Measurements from ENCODE around the gene TMEM131L. TPM values are rescaled to one million over a fixed set of nuclear protein-coding genes. Genes with fewer than 3 reads are reported as not detected.

TMEM131L gene
- total RNA-seq, 2 experiments from 2014 or later = 37.6 to 41.6 TPM

- CTCF ChIA-PET = interaction anchor here (3.9 kb wide), 1 partner anchor 147 kb away, joined by 16 read pairs; no protein-coding TSS in a partner anchor
- Mint-ChIP-seq H3K9me3 (no peaks in the 10 kb centered on the region), H3K27me3 (ENCODE audit: low read depth) (no peaks in the 10 kb centered on the region), H3K4me1 (ENCODE audit: low read depth) (peaks cover 56% of the 10 kb centered on the region), H3K27ac (peak overlapping the region; percentile 8), H3K36me3 (ENCODE audit: low read depth) (peaks cover 17% of the 10 kb centered on the region), H3K4me3 (no peak overlapping the region)
- intact Hi-C loops (cut with micrococcal nuclease) = no loop called here
- DNase-seq = no peak
Observed at GRCh38 chr4:153579410-153579809, 113.2 kb downstream of the TMEM131L start.

GRCh38 chr4:153579872-153580271 is 113.7 kb downstream of the TMEM131L start:
- Mint-ChIP-seq H3K36me3 (ENCODE audit: low read depth) (peaks cover 17% of the 10 kb centered on the region), H3K9me3 (no peaks in the 10 kb centered on the region), H3K27me3 (ENCODE audit: low read depth) (no peaks in the 10 kb centered on the region), H3K4me1 (ENCODE audit: low read depth) (peaks cover 55% of the 10 kb centered on the region), H3K4me3 (no peak overlapping the region), H3K27ac (no peak overlapping the region)
- DNase-seq = no peak
- intact Hi-C loops (cut with micrococcal nuclease) = no loop called here
- CTCF ChIA-PET = no interaction called here

- CTCF ChIA-PET = interaction anchor here (0.6 to 1.9 kb wide), 7 partner anchors 11 to 237 kb away, joined by 3 to 8 read pairs (median 5); no protein-coding TSS in a partner anchor
- no peak overlapping the region for H3K27ac Mint-ChIP-seq
- DNase-seq = no peak
- H3K4me1 Mint-ChIP-seq (ENCODE audit: low read depth) = peaks cover 39% of the 10 kb centered on the region
- intact Hi-C loops (cut with micrococcal nuclease) = loop anchor here (2.0 kb wide), 1 partner anchor 14 kb away; no protein-coding TSS in a partner anchor
- no peaks in the 10 kb centered on the region for H3K27me3 Mint-ChIP-seq (ENCODE audit: low read depth)
- peaks cover 24% of the 10 kb centered on the region for H3K36me3 Mint-ChIP-seq (ENCODE audit: low read depth)
- no peaks in the 10 kb centered on the region for H3K9me3 Mint-ChIP-seq
- H3K4me3 Mint-ChIP-seq = no peak overlapping the region
Observed at GRCh38 chr4:153582954-153583702, 117.0 kb downstream of the TMEM131L start.

- no peaks in the 10 kb centered on the region for H3K27me3 Mint-ChIP-seq (ENCODE audit: low read depth)
- intact Hi-C loops (cut with micrococcal nuclease) = no loop called here
- peaks cover 32% of the 10 kb centered on the region for H3K36me3 Mint-ChIP-seq (ENCODE audit: low read depth)
- CTCF ChIA-PET = interaction anchor here (0.5 to 1.9 kb wide), 4 partner anchors 9 to 141 kb away, joined by 3 to 5 read pairs (median 4); no protein-coding TSS in a partner anchor
- no peak overlapping the region for H3K4me3 Mint-ChIP-seq
- H3K4me1 Mint-ChIP-seq (ENCODE audit: low read depth) = peaks cover 37% of the 10 kb centered on the region
- H3K9me3 Mint-ChIP-seq = no peaks in the 10 kb centered on the region
- peak overlapping the region; percentile 47 for H3K27ac Mint-ChIP-seq
- DNase-seq = no peak
Observed at GRCh38 chr4:153585026-153585425, 118.9 kb downstream of the TMEM131L start.

GRCh38 chr4:153589703-153590595 is 123.8 kb downstream of the TMEM131L start:
- Mint-ChIP-seq H3K9me3 (no peaks in the 10 kb centered on the region), H3K27ac (no peak overlapping the region), H3K4me1 (ENCODE audit: low read depth) (peaks cover 23% of the 10 kb centered on the region), H3K36me3 (ENCODE audit: low read depth) (peaks cover 41% of the 10 kb centered on the region), H3K27me3 (ENCODE audit: low read depth) (no peaks in the 10 kb centered on the region), H3K4me3 (no peak overlapping the region)
- intact Hi-C loops (cut with micrococcal nuclease) = no loop called here
- CTCF ChIA-PET = no interaction called here
- DNase-seq = no peak

- CTCF ChIA-PET = interaction anchor here (0.8 to 0.9 kb wide), 2 partner anchors 18 to 26 kb away, joined by 5 read pairs; no protein-coding TSS in a partner anchor
- peaks cover 30% of the 10 kb centered on the region for H3K4me1 Mint-ChIP-seq (ENCODE audit: low read depth)
- intact Hi-C loops (cut with micrococcal nuclease) = no loop called here
Observed at GRCh38 chr4:153591441-153591840, 125.3 kb downstream of the TMEM131L start.

GRCh38 chr4:153592064-153592463 is 125.9 kb downstream of the TMEM131L start:
- CTCF ChIA-PET = interaction anchor here (0.8 to 0.9 kb wide), 2 partner anchors 19 to 25 kb away, joined by 5 read pairs; no protein-coding TSS in a partner anchor
- H3K27ac Mint-ChIP-seq = no peak overlapping the region
- H3K27me3 Mint-ChIP-seq (ENCODE audit: low read depth) = no peaks in the 10 kb centered on the region
- no peak overlapping the region for H3K4me3 Mint-ChIP-seq
- intact Hi-C loops (cut with micrococcal nuclease) = no loop called here
- H3K36me3 Mint-ChIP-seq (ENCODE audit: low read depth) = peaks cover 38% of the 10 kb centered on the region
- no peak for DNase-seq
- H3K4me1 Mint-ChIP-seq (ENCODE audit: low read depth) = peaks cover 33% of the 10 kb centered on the region
- no peaks in the 10 kb centered on the region for H3K9me3 Mint-ChIP-seq

More at GRCh38 chr4:153591441-153591840, 125.3 kb downstream of the TMEM131L start:
- no peaks in the 10 kb centered on the region for H3K9me3 Mint-ChIP-seq
- no peaks in the 10 kb centered on the region for H3K27me3 Mint-ChIP-seq (ENCODE audit: low read depth)
- H3K4me3 Mint-ChIP-seq = no peak overlapping the region
- peaks cover 40% of the 10 kb centered on the region for H3K36me3 Mint-ChIP-seq (ENCODE audit: low read depth)
- no peak overlapping the region for H3K27ac Mint-ChIP-seq
- DNase-seq = no peak

- Mint-ChIP-seq H3K27ac (no peak overlapping the region), H3K27me3 (ENCODE audit: low read depth) (no peaks in the 10 kb centered on the region), H3K9me3 (no peaks in the 10 kb centered on the region), H3K36me3 (ENCODE audit: low read depth) (peaks cover 36% of the 10 kb centered on the region), H3K4me3 (no peak overlapping the region), H3K4me1 (ENCODE audit: low read depth) (peaks cover 30% of the 10 kb centered on the region)
- intact Hi-C loops (cut with micrococcal nuclease) = no loop called here
- CTCF ChIA-PET = interaction anchor here (0.6 to 1.4 kb wide), 3 partner anchors 9 to 57 kb away, joined by 3 to 5 read pairs (median 3); no protein-coding TSS in a partner anchor
- no peak for DNase-seq
Observed at GRCh38 chr4:153593161-153593560, 127.0 kb downstream of the TMEM131L start.

- DNase-seq = no peak
- no peak overlapping the region for H3K4me3 Mint-ChIP-seq
- H3K4me1 Mint-ChIP-seq (ENCODE audit: low read depth) = peaks cover 33% of the 10 kb centered on the region
- H3K27ac Mint-ChIP-seq = no peak overlapping the region
- no peaks in the 10 kb centered on the region for H3K9me3 Mint-ChIP-seq
- H3K36me3 Mint-ChIP-seq (ENCODE audit: low read depth) = peaks cover 38% of the 10 kb centered on the region
- no peaks in the 10 kb centered on the region for H3K27me3 Mint-ChIP-seq (ENCODE audit: low read depth)
- intact Hi-C loops (cut with micrococcal nuclease) = no loop called here
- CTCF ChIA-PET = interaction anchor here (1.4 to 1.5 kb wide), 2 partner anchors 10 to 12 kb away, joined by 5 read pairs; no protein-coding TSS in a partner anchor
Observed at GRCh38 chr4:153594210-153594609, 128.1 kb downstream of the TMEM131L start.

- no peak overlapping the region for H3K4me3 Mint-ChIP-seq
- H3K27me3 Mint-ChIP-seq (ENCODE audit: low read depth) = no peaks in the 10 kb centered on the region
- peaks cover 30% of the 10 kb centered on the region for H3K4me1 Mint-ChIP-seq (ENCODE audit: low read depth)
- peaks cover 34% of the 10 kb centered on the region for H3K36me3 Mint-ChIP-seq (ENCODE audit: low read depth)
- CTCF ChIA-PET = interaction anchor here (0.6 to 1.2 kb wide), 9 partner anchors 22 to 392 kb away, joined by 3 to 7 read pairs (median 4); partner anchors contain the start of gene TRIM2
- intact Hi-C loops (cut with micrococcal nuclease) = loop anchor here (1.0 to 2.0 kb wide), 2 partner anchors 13 to 20 kb away; no protein-coding TSS in a partner anchor
- DNase-seq = peak; percentile 30
- H3K27ac Mint-ChIP-seq = peak overlapping the region; percentile 44
- no peaks in the 10 kb centered on the region for H3K9me3 Mint-ChIP-seq
Observed at GRCh38 chr4:153595894-153596601, 129.9 kb downstream of the TMEM131L start.

- Mint-ChIP-seq H3K36me3 (ENCODE audit: low read depth) (peaks cover 51% of the 10 kb centered on the region), H3K9me3 (no peaks in the 10 kb centered on the region), H3K4me1 (ENCODE audit: low read depth) (peaks cover 40% of the 10 kb centered on the region), H3K27me3 (ENCODE audit: low read depth) (no peaks in the 10 kb centered on the region), H3K4me3 (no peak overlapping the region), H3K27ac (peak overlapping the region; percentile 31)
- intact Hi-C loops (cut with micrococcal nuclease) = loop anchor here (2.0 kb wide), 1 partner anchor 14 kb away; no protein-coding TSS in a partner anchor
- no peak for DNase-seq
- CTCF ChIA-PET = interaction anchor here (0.8 kb wide), 1 partner anchor 257 kb away, joined by 3 read pairs; no protein-coding TSS in a partner anchor
Observed at GRCh38 chr4:153602758-153603157, 136.6 kb downstream of the TMEM131L start.
